ENCODE data around the gene PER3.

GRCh38 chr1:7831458-7831857 lies 47.4 kb downstream of the PER3 start:
- TF ChIP-seq, protein P1, sequence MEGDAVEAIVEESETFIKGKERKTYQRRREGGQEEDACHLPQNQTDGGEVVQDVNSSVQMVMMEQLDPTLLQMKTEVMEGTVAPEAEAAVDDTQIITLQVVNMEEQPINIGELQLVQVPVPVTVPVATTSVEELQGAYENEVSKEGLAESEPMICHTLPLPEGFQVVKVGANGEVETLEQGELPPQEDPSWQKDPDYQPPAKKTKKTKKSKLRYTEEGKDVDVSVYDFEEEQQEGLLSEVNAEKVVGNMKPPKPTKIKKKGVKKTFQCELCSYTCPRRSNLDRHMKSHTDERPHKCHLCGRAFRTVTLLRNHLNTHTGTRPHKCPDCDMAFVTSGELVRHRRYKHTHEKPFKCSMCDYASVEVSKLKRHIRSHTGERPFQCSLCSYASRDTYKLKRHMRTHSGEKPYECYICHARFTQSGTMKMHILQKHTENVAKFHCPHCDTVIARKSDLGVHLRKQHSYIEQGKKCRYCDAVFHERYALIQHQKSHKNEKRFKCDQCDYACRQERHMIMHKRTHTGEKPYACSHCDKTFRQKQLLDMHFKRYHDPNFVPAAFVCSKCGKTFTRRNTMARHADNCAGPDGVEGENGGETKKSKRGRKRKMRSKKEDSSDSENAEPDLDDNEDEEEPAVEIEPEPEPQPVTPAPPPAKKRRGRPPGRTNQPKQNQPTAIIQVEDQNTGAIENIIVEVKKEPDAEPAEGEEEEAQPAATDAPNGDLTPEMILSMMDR (IDR thresholded peaks at IDR 0.05): no peak
- TF ChIP-seq EZH2 (IDR thresholded peaks at IDR 0.05; ENCODE audit: borderline replicate concordance, insufficient read depth, low read depth, low read length, poor library complexity, severe bottlenecking): no peak
